Liver (tissue), 9 donors: ENCODE results near the gene TOX2. TPM values are rescaled to one million over a fixed set of nuclear protein-coding genes. Genes with fewer than 3 reads are reported as not detected.

Experiments used
- DNase-seq: peaks from one replicate; pipeline ENCODE4 v3.0.0-alpha.2; 2017; ENCODE audit warnings: low spot score
- H3K27ac ChIP-seq, 2 donors: one replicate each; pipeline ENCODE4 v1.7.0; 2013; ENCODE audit warnings: inconsistent platforms in 2 of 2, low read length in 2 of 2, control low read depth in 1 of 2, low read depth in 1 of 2, mild to moderate bottlenecking in 1 of 2
- H3K27me3 ChIP-seq, 4 donors: one replicate each; pipeline versions ENCODE4 v1.6.1 to v1.7.0; 2013; ENCODE audit warnings: low read length in 3 of 4, inconsistent platforms in 1 of 4, mild to moderate bottlenecking in 1 of 4, moderate library complexity in 1 of 4; ENCODE audit not compliant: control insufficient read depth in 4 of 4, insufficient read depth in 4 of 4
- H3K36me3 ChIP-seq, 4 donors: one replicate each; pipeline versions ENCODE4 v1.6.1 to v1.7.0; 2013; ENCODE audit warnings: low read length in 3 of 4, mild to moderate bottlenecking in 3 of 4, low read depth in 1 of 4, moderate library complexity in 1 of 4; ENCODE audit not compliant: control insufficient read depth in 4 of 4, insufficient read depth in 3 of 4
- H3K4me1 ChIP-seq, 4 donors: one replicate each; pipeline versions ENCODE4 v1.6.1 to v1.7.0; 2013; ENCODE audit warnings: low read length in 3 of 4, mild to moderate bottlenecking in 3 of 4, moderate library complexity in 1 of 4; ENCODE audit not compliant: control insufficient read depth in 4 of 4, insufficient read depth in 4 of 4
- H3K4me3 ChIP-seq, 3 donors: one replicate each; pipeline versions ENCODE4 v1.6.1 to v1.7.0; 2013; ENCODE audit warnings: low read length in 3 of 3, control low read depth in 1 of 3, low read depth in 1 of 3, mild to moderate bottlenecking in 1 of 3
- H3K9ac ChIP-seq, 2 donors: one replicate each; pipeline ENCODE4 v1.7.0; 2013; ENCODE audit warnings: low read length in 2 of 2, mild to moderate bottlenecking in 2 of 2, moderate library complexity in 2 of 2, control low read depth in 1 of 2, low read depth in 1 of 2
- H3K9me3 ChIP-seq, 4 donors: one replicate each; pipeline versions ENCODE4 v1.6.1 to v1.7.0; 2013; ENCODE audit warnings: low read length in 3 of 4; ENCODE audit not compliant: control insufficient read depth in 4 of 4
- CTCF ChIP-seq: fragments of 150-350 bp; IDR thresholded peaks from 2 replicates; pipeline ENCODE4 v1.5.1; 2017; ENCODE audit warnings: improper control_type of control experiment, low read depth, low read length; ENCODE audit not compliant: missing input control
- EGR1 ChIP-seq, 2 donors: IDR thresholded peaks; 2 replicates each; pipeline ENCODE4 v1.6.1; 2016 to 2018; ENCODE audit warnings: antibody characterized with exemption in 2 of 2, low read depth in 2 of 2
- FOXA1 ChIP-seq: IDR thresholded peaks from 2 replicates; pipeline ENCODE4 v1.6.1; 2016; ENCODE audit warnings: antibody characterized with exemption
- FOXA2 ChIP-seq: IDR thresholded peaks from 2 replicates; pipeline ENCODE4 v1.6.1; 2016; ENCODE audit warnings: antibody characterized with exemption
- GABPA ChIP-seq, 2 donors: IDR thresholded peaks in 1 of 2; conservative IDR thresholded peaks in 1 of 2; 2 replicates each; pipeline ENCODE4 v1.6.1; 2016; ENCODE audit warnings: antibody characterized with exemption in 2 of 2, mild to moderate bottlenecking in 1 of 2, moderate library complexity in 1 of 2
- HNF4A ChIP-seq, 2 donors: conservative IDR thresholded peaks; 2 replicates each; pipeline ENCODE4 v1.6.1; 2016; ENCODE audit warnings: antibody characterized with exemption in 2 of 2, mild to moderate bottlenecking in 2 of 2
- HNF4G ChIP-seq: IDR thresholded peaks from 2 replicates; pipeline ENCODE4 v1.6.1; 2016; ENCODE audit warnings: antibody characterized with exemption
- NR2F2 ChIP-seq: IDR thresholded peaks from 2 replicates; pipeline ENCODE4 v1.6.1; 2016; ENCODE audit warnings: antibody characterized with exemption
- RAD21 ChIP-seq, 2 donors: IDR thresholded peaks; 2 replicates each; pipeline ENCODE4 v1.6.1; 2016; ENCODE audit warnings: antibody characterized with exemption in 2 of 2, mild to moderate bottlenecking in 2 of 2
- REST ChIP-seq: IDR thresholded peaks from 2 replicates; pipeline ENCODE4 v1.6.1; 2016; ENCODE audit warnings: antibody characterized with exemption, mild to moderate bottlenecking
- RXRA ChIP-seq, 2 donors: IDR thresholded peaks; 2 replicates each; pipeline ENCODE4 v1.6.1; 2017 to 2018; ENCODE audit warnings: antibody characterized with exemption in 2 of 2, mild to moderate bottlenecking in 1 of 2
- SP1 ChIP-seq: IDR thresholded peaks from 2 replicates; pipeline ENCODE4 v1.6.1; 2018; ENCODE audit warnings: antibody characterized with exemption, mild to moderate bottlenecking
- TAF1 ChIP-seq: conservative IDR thresholded peaks from 2 replicates; pipeline ENCODE4 v1.6.1; 2016; ENCODE audit warnings: antibody characterized with exemption, mild to moderate bottlenecking
- YY1 ChIP-seq: IDR thresholded peaks from 2 replicates; pipeline ENCODE4 v1.6.1; 2016; ENCODE audit warnings: antibody characterized with exemption, mild to moderate bottlenecking
- ZBTB33 ChIP-seq: IDR thresholded peaks from 2 replicates; pipeline ENCODE4 v1.6.1; 2016; ENCODE audit warnings: antibody characterized with exemption
- WGBS: extraction: QIAGEN DNeasy Blood & Tissue Kit; methylation state at CpG from one replicate; pipeline ENCODE4 v1.1.7; 2013; 5-methylcytosine and 5-hydroxymethylcytosine counted together
- polyA plus RNA-seq, 2 donors: library from polyadenylated mRNA; stranded (reverse) in 1 of 2; unstranded in 1 of 2; fragments of 200-250 nt in 1 of 2; fragments of >200 nt in 1 of 2; fragmentation: Nextera tagmentation in 1 of 2; extraction: Ambion mirVana in 1 of 2; gene quantifications; one replicate each; pipeline versions ENCODE4 v1.2.1 to v1.2.3, GENCODE V29; 2013 to 2015
- total RNA-seq, 2 donors: library from RNA; depleted of rRNA; stranded (reverse); fragments of >200 nt; gene quantifications; one replicate each; pipeline ENCODE4 v1.2.3, GENCODE V29; 2014
- donor health status: healthy.
- donor health status: healthy.
- donor health status: healthy.
- donor health status: healthy.
- donor health status: healthy.

The TOX2 gene
- total and polyA plus RNA-seq, 4 donors = 0.33 to 2.7 (median 1.4) TPM

- H3K36me3 ChIP-seq = no peaks in the 10 kb centered on the region
- DNase-seq = no peak
- 70% methylated on average over 10 of the region's 10 CpGs for WGBS
These were observed 165.4 kb downstream of the TOX2 start for GRCh38 chr20:44080064-44080463.

GRCh38 chr20:44080646-44081267, 166.1 kb downstream of the TOX2 start:
- H3K36me3 ChIP-seq = no peaks in the 10 kb centered on the region
- no peaks in the 10 kb centered on the region for H3K9me3 ChIP-seq
- H3K27ac ChIP-seq = no peak overlapping the region
- no peaks in the 10 kb centered on the region for H3K4me1 ChIP-seq
- H3K4me3 ChIP-seq = no peak overlapping the region
- peak in 1 of 2 donors; percentile 6 for TF ChIP-seq RXRA (IDR thresholded peaks at IDR 0.05)
- no peak for TF ChIP-seq REST
- TF ChIP-seq CTCF = peak; percentile 100
- peak; percentile 99 to 100 for TF ChIP-seq RAD21 (IDR thresholded peaks at IDR 0.05)
- no peak overlapping the region for H3K9ac ChIP-seq
- 16% methylated on average over 8 of the region's 8 CpGs for WGBS
- peak; percentile 73 for DNase-seq
- no peaks in the 10 kb centered on the region for H3K27me3 ChIP-seq

More at GRCh38 chr20:44080064-44080463, 165.4 kb downstream of the TOX2 start:
- Histone ChIP-seq H3K27ac (no peak overlapping the region), H3K9ac (no peak overlapping the region), H3K4me1 (no peaks in the 10 kb centered on the region), H3K27me3 (no peaks in the 10 kb centered on the region), H3K4me3 (no peak overlapping the region), H3K9me3 (no peaks in the 10 kb centered on the region)
- TF ChIP-seq HNF4A (conservative IDR thresholded peaks at IDR 0.05) = no peak
- no peak for TF ChIP-seq FOXA1
- TF ChIP-seq CTCF = no peak
- TF ChIP-seq SP1 = no peak
- TF ChIP-seq YY1 = no peak
- no peak for TF ChIP-seq GABPA (IDR thresholded peaks at IDR 0.05 in 1 of 2, conservative IDR thresholded peaks at IDR 0.05 in 1 of 2)
- TF ChIP-seq EGR1 (IDR thresholded peaks at IDR 0.05; ENCODE audit: low read depth in 2 of 2) = no peak
- no peak for TF ChIP-seq RAD21 (IDR thresholded peaks at IDR 0.05)
- no peak for TF ChIP-seq HNF4G
- TF ChIP-seq NR2F2 = no peak
- no peak for TF ChIP-seq RXRA (IDR thresholded peaks at IDR 0.05)
- TF ChIP-seq TAF1 = no peak
- TF ChIP-seq ZBTB33 = no peak
- no peak for TF ChIP-seq FOXA2
